Aorta (tissue), 5 donors: ENCODE measurements around the gene DHDH. TPM values are rescaled to one million over a fixed set of nuclear protein-coding genes. Genes with fewer than 3 reads are reported as not detected.
"Not testable (repeated sequence)": the region's sequence is repeated elsewhere in the genome, so short reads cannot be mapped to it uniquely, and the experiment has no call there.

Source experiments
- ATAC-seq: fragments of 200-7000 bp; cut with Tn5 transposase; one replicate; pipeline ENCODE4 v1.9.1; 2022; ENCODE audit warnings: moderate library complexity; ENCODE audit not compliant: low FRiP score
- DNase-seq, 2 donors: peaks; one replicate each; pipeline ENCODE4 v3.0.0-alpha.2; 2020
- H3K27ac ChIP-seq, 2 donors: one replicate each; pipeline ENCODE4 v1.5.1; 2013; ENCODE audit warnings: low read length in 2 of 2, mild to moderate bottlenecking in 2 of 2, moderate library complexity in 2 of 2, control low read depth in 1 of 2, inconsistent platforms in 1 of 2, low read depth in 1 of 2
- H3K27me3 ChIP-seq, 2 donors: one replicate each; pipeline ENCODE4 v1.6.1; 2013; ENCODE audit warnings: control low read depth in 1 of 2, low read length in 1 of 2, mild to moderate bottlenecking in 1 of 2, moderate library complexity in 1 of 2; ENCODE audit not compliant: insufficient read depth in 2 of 2, control insufficient read depth in 1 of 2
- H3K36me3 ChIP-seq, 2 donors: one replicate each; pipeline ENCODE4 v1.6.1; 2013; ENCODE audit warnings: control low read depth in 1 of 2, low read length in 1 of 2, mild to moderate bottlenecking in 1 of 2; ENCODE audit not compliant: insufficient read depth in 2 of 2, control insufficient read depth in 1 of 2
- H3K4me1 ChIP-seq, 2 donors: one replicate each; pipeline ENCODE4 v1.6.1; 2013; ENCODE audit warnings: low read length in 2 of 2, control low read depth in 1 of 2, mild to moderate bottlenecking in 1 of 2, moderate library complexity in 1 of 2; ENCODE audit not compliant: insufficient read depth in 2 of 2, control insufficient read depth in 1 of 2
- H3K4me3 ChIP-seq, 2 donors: one replicate each; pipeline ENCODE4 v1.5.1; 2013; ENCODE audit warnings: low read length in 2 of 2, control low read depth in 1 of 2, mild to moderate bottlenecking in 1 of 2
- H3K9me3 ChIP-seq: one replicate; pipeline ENCODE4 v1.6.1; 2013; ENCODE audit warnings: mild to moderate bottlenecking, low read length; ENCODE audit not compliant: control insufficient read depth
- WGBS, 2 donors: extraction: QIAGEN DNeasy Blood & Tissue Kit; methylation state at CpG; one replicate each; pipeline ENCODE4 v1.1.7; 2013; 5-methylcytosine and 5-hydroxymethylcytosine counted together
- intact Hi-C, 2 donors: fragments of 100-400 bp; cut with DNase I; formaldehyde crosslinking; loops; one replicate each; pipeline versions ENCODE4 v1.14.2 to v1.15.0; 2022
- polyA plus RNA-seq, 2 donors: library from polyadenylated mRNA; stranded (reverse); fragments of 200-250 nt; gene quantifications; one replicate each; pipeline ENCODE4 v1.2.3, GENCODE V29; 2013
- total RNA-seq, 2 donors: library from RNA; stranded (reverse); fragmentation: NEBNext Ultra II Directional; extraction: Animal tissue kit (Norgen Biotek cat#: 25700); gene quantifications; one replicate each; pipeline ENCODE4 v1.2.1, GENCODE V29; 2021
- donor health status: healthy with polysubstance abuse.
- donor health status: Bipolar disorder and iron deficiency.
- donor health status: DM: no; HTN: no; CAD: no.
- donor health status: DM: no; HTN: no; CAD: no.
- donor health status: DM: yes; HTN: yes; CAD: no.

The DHDH gene
- total and polyA plus RNA-seq, 4 donors: 0.84 to 1.3 TPM; not detected in 2

GRCh38 chr19:48899781-48900476 is 33.6 kb upstream of the DHDH start, which contains the start of gene NUCB1:
Gene NUCB1 (plus strand): TSS chr19:48900312. CDS start chr19:48900797, 485 bp downstream.
- Histone ChIP-seq H3K27ac (peak within 1 kb of the TSS; percentile 15 to 66), H3K4me3 (peak within 1 kb of the TSS; percentile 38 to 75), H3K4me1 (peaks cover 0 to 1% of the 10 kb centered on the region in 2 donors), H3K27me3 (no peaks in the 10 kb centered on the region), H3K36me3 (no peaks in the 10 kb centered on the region), H3K9me3 (no peaks in the 10 kb centered on the region)
- WGBS, 2 donors: 7% methylated on average over 34 of the region's 34 CpGs
- peak; percentile 99 to 100 for DNase-seq
- ATAC-seq: peak; percentile 98
- intact Hi-C loops: loop anchor here (2.0 to 5.0 kb wide), 2 partner anchors 55 to 72 kb away; partner anchors contain the start of gene BAX (in 1 of the 2)

- DNase-seq: no peak
- peaks cover 0 to 1% of the 10 kb centered on the region in 2 donors for H3K4me1 ChIP-seq
- peak; percentile 27 for ATAC-seq
- H3K36me3 ChIP-seq: no peaks in the 10 kb centered on the region
- no peaks in the 10 kb centered on the region for H3K27me3 ChIP-seq
- H3K27ac ChIP-seq: peak overlapping the region in 1 of 2 donors; percentile 66
- intact Hi-C loops: loop anchor here (2.0 to 5.0 kb wide), 2 partner anchors 54 to 72 kb away; partner anchors contain the start of gene BAX (in 1 of the 2)
- H3K4me3 ChIP-seq: peak overlapping the region; percentile 38 to 75
- H3K9me3 ChIP-seq: no peaks in the 10 kb centered on the region
- WGBS, 2 donors: 5 to 6% methylated on average over 23 to 24 of the region's 24 CpGs
Observed at GRCh38 chr19:48900477-48901406, 32.8 kb upstream of the DHDH start.

DNA sequence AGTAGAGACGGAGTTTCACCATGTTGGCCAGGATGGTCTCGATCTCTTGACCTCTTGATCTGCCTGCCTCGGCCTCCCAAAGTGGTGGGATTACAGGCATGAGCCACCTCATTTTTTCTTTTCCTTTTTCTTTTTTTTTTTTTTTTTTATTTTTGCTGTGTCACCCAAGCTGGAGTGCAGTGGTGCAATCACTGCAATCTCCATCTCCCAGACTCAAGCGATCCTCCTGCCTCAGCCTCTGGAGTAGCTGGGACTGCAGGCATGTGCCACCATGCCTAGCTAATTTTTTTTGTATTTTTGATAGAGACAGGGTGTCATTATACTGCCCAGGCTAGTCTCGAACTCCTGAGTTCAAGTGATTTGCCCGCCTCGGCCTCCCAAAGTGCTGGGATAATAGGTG is 31.2 kb upstream of the DHDH start:
- H3K4me3 ChIP-seq, H3K27ac ChIP-seq, H3K27me3 ChIP-seq, ATAC-seq, H3K36me3 ChIP-seq, DNase-seq, H3K9me3 ChIP-seq, H3K4me1 ChIP-seq: not testable (repeated sequence)
- 92 to 96% methylated on average over 7 of the region's 7 CpGs for WGBS, 2 donors
- intact Hi-C loops: loop anchor here in 1 of 2 donors (5.0 kb wide), 1 partner anchor 70 kb away; no protein-coding TSS in a partner anchor

DNA sequence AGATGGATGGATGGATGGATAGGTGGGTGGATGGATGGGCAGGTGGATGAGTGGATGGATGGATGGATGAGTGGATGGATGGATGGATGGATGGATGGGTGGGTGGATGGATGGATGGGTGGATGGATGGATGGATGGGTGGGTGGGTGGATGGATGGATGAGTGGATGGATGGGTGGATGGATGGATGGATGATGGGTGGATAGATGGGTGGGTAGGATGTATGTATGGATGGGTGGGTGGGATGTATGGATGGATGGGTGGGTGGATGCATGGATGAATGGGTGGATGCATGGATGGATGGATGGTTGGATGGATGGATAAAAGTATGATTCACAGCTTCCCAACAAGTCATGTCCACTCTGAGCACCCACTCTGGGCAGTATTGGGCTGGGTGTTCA is 29.7 kb upstream of the DHDH start:
- not testable (repeated sequence) for DNase-seq, H3K9me3 ChIP-seq, H3K27me3 ChIP-seq, H3K4me1 ChIP-seq, H3K36me3 ChIP-seq, H3K27ac ChIP-seq, H3K4me3 ChIP-seq, ATAC-seq
- intact Hi-C loops: loop anchor here in 1 of 2 donors (5.0 kb wide), 1 partner anchor 69 kb away; no protein-coding TSS in a partner anchor

- Histone ChIP-seq H3K4me3 (no peak overlapping the region), H3K27me3 (no peaks in the 10 kb centered on the region), H3K36me3 (peaks cover 2 to 7% of the 10 kb centered on the region in 2 donors), H3K27ac (no peak overlapping the region), H3K9me3 (no peaks in the 10 kb centered on the region), H3K4me1 (peaks cover 0 to 1% of the 10 kb centered on the region in 2 donors)
- DNase-seq: no peak
- intact Hi-C loops: no loop called here
- WGBS, 2 donors: 93 to 95% methylated on average over 14 of the region's 14 CpGs
- ATAC-seq: no peak
Observed at GRCh38 chr19:48905664-48906063, 27.8 kb upstream of the DHDH start.

DNA sequence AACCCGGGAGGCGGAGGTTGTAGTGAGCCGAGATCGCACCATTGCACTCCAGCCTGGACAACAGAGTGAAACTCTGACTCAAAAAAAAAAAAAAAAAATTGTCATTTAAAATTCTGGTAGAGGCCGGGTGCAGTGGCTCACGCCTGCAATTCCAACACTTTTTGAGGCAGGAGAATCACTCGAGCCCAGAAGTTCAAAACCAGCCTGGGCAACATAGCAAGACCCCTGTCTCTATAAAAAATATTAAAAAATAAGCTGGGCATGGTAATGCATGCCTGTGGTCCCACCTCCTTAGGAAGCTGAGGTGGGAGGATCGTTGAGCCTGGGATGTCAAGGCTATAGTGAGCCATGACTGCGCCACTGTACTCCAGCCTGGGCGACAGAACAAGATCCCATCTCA is 27.2 kb upstream of the DHDH start:
- ATAC-seq (no peak), DNase-seq (no peak)
- Histone ChIP-seq H3K27me3 (no peaks in the 10 kb centered on the region), H3K27ac (no peak overlapping the region), H3K9me3 (no peaks in the 10 kb centered on the region), H3K4me1 (peaks cover 0 to 1% of the 10 kb centered on the region in 2 donors), H3K36me3 (peaks cover 2 to 10% of the 10 kb centered on the region in 2 donors), H3K4me3 (no peak overlapping the region)
- WGBS, 2 donors: 96 to 97% methylated on average over 10 of the region's 10 CpGs
- intact Hi-C loops: no loop called here

DNA sequence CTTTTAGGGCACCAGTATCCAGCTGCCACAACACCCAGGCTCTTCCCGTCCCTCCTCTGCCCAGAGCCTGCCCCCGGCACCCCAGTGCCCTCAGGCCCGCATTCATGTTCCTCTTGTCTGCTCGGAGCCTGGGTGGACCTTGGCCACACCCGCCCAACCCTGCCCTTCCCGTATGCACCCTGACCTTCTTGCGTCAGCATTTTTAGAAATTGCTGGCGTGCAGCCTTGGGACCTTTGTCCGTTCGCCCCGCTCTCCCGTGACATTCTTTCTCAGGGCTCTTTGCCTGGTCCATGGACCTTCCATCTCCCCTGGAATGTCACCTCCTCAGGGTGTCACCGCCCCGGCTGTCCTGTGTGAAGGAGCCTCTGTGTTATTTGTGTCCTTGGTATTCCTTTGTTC is 25.8 kb upstream of the DHDH start:
- intact Hi-C loops: no loop called here
- no peaks in the 10 kb centered on the region for H3K27me3 ChIP-seq
- DNase-seq: no peak
- WGBS, 2 donors: 89 to 91% methylated on average over 14 of the region's 14 CpGs
- H3K9me3 ChIP-seq: no peaks in the 10 kb centered on the region
- H3K4me3 ChIP-seq: no peak overlapping the region
- peaks cover 5 to 11% of the 10 kb centered on the region in 2 donors for H3K36me3 ChIP-seq
- no peak for ATAC-seq
- no peak overlapping the region for H3K27ac ChIP-seq
- H3K4me1 ChIP-seq: peaks cover 0 to under 1% of the 10 kb centered on the region in 2 donors

DNA sequence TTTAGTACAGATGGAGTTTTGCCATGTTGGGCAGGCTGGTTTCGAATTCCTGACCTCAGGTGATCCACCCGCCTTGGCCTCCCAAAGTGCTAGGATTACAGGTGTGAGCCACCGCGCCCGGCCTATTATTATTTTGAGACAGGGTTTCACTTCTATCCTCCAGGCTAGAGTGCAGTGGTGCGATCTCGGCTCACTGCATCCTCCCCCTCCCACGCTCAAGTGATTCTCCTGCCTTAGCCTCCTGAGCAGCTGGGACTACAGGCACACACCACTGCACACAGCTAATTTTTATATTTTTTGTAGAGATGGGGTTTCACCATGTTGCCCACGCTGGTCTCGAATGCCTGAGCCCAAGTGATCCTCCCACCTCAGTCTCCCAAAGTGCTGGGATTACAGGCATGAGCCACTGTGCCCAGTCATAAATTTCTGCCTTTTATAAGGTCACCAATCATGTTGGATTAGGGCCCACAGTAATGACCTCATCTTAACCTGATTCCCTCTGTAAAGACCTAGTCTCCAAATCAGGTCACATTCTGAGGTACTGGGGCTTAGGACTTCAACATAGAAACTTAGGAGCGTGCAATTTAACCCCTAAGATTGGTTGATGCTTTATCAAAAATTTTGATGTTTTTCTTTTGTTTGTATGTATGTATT is 23.9 kb upstream of the DHDH start:
- H3K4me1 ChIP-seq, ATAC-seq, H3K27me3 ChIP-seq, H3K4me3 ChIP-seq, intact Hi-C loops, H3K9me3 ChIP-seq, DNase-seq, H3K27ac ChIP-seq: not testable (repeated sequence)
- WGBS, 2 donors: 96 to 97% methylated on average over 11 of the region's 11 CpGs
- H3K36me3 ChIP-seq: peaks cover 12% of the 10 kb centered on the region in 2 donors
